Endothelial cell of umbilical vein (primary cell): Measurements from ENCODE around the gene TBC1D17. TPM values are rescaled to one million over a fixed set of nuclear protein-coding genes. Genes with fewer than 3 reads are reported as not detected.

Experiments
- microRNA-seq: library from miRNA; unstranded; fragments of <30 nt; microRNA quantifications from one replicate; pipeline ENCODE4 v1.2.0, GENCODE V29; 2021; ENCODE audit warnings: borderline number of aligned reads, borderline replicate concordance
- polyA plus RNA-seq, 4 experiments: library from polyadenylated mRNA; depleted of rRNA in 3 of 4; stranded (reverse) in 3 of 4; unstranded in 1 of 4; fragments of >200 nt; gene quantifications; 2 replicates each; pipeline versions ENCODE4 v1.2.1 to v1.2.3, GENCODE V29; 2011 to 2012; ENCODE audit warnings: missing spikeins in 1 of 4
- small RNA-seq: library from RNA; depleted of rRNA; stranded (forward); fragments of <200 nt; gene quantifications from one replicate; pipeline ENCODE3, GENCODE V24; 2012; ENCODE audit warnings: low replicate concordance, low read depth; ENCODE audit not compliant: insufficient read depth, insufficient read length
- total RNA-seq: library from RNA; stranded (reverse); gene quantifications from 2 replicates; pipeline ENCODE4 v1.2.3, GENCODE V29; 2021

The TBC1D17 gene
- total and polyA plus RNA-seq, 2 donors (not counting 3 experiments of a cell fraction or from before 2014, with no cell fraction given) = 34.2 to 39.3 TPM

Small RNA genes within 50 kb of the gene (microRNA-seq; reads per million reads assigned to microRNA genes)
- gene MIR4749 (2.3 reads per million), gene MIR4750 (not detected), gene MIR6800 (not detected)

Small RNA genes within 50 kb of the gene (small RNA-seq; reads per million reads assigned to genes)
- not detected for gene MIR4749

Other genes with a start within 250 kb of the TBC1D17 start
- 84.8 and 89.5 TPM in 2 replicates for gene RRAS, start 237.6 kb upstream of the TBC1D17 start, total RNA-seq
- 250 and 329 TPM in 2 replicates for gene RRAS, start 237.6 kb upstream of the TBC1D17 start, polyA plus RNA-seq
- gene SCAF1, start 235.5 kb upstream of the TBC1D17 start, total RNA-seq = 75.8 and 83.8 TPM in 2 replicates
- 9.6 and 13.3 TPM in 2 replicates for gene SCAF1, start 235.5 kb upstream of the TBC1D17 start, polyA plus RNA-seq
- gene IRF3, start 211.8 kb upstream of the TBC1D17 start, total RNA-seq = 73.5 and 79.1 TPM in 2 replicates
- 64.8 and 92.1 TPM in 2 replicates for gene IRF3, start 211.8 kb upstream of the TBC1D17 start, polyA plus RNA-seq
- gene BCL2L12, start 211.8 kb upstream of the TBC1D17 start, total RNA-seq = 52.4 and 58.5 TPM in 2 replicates
- 49.8 and 62.2 TPM in 2 replicates for gene BCL2L12, start 211.8 kb upstream of the TBC1D17 start, polyA plus RNA-seq
- 234 and 242 TPM in 2 replicates for gene PRMT1, start 200.4 kb upstream of the TBC1D17 start, total RNA-seq
- 542 and 599 TPM in 2 replicates for gene PRMT1, start 200.4 kb upstream of the TBC1D17 start, polyA plus RNA-seq
- gene ADM5, start 188.1 kb upstream of the TBC1D17 start, total RNA-seq = 3.3 and 4.4 TPM in 2 replicates
- gene ADM5, start 188.1 kb upstream of the TBC1D17 start, polyA plus RNA-seq = 3.3 and 4.5 TPM in 2 replicates
- 24.7 and 45.7 TPM in 2 replicates for gene CPT1C, start 186.6 kb upstream of the TBC1D17 start, total RNA-seq
- gene CPT1C, start 186.6 kb upstream of the TBC1D17 start, polyA plus RNA-seq = 80.8 and 88.3 TPM in 2 replicates
- gene TSKS, start 114.4 kb upstream of the TBC1D17 start, total RNA-seq = not detected in 2 replicates
- 0.03 TPM in 1 of 2 replicates, not detected in the other for gene TSKS, start 114.4 kb upstream of the TBC1D17 start, polyA plus RNA-seq
- 108 TPM in 2 replicates for gene AP2A1, start 110.7 kb upstream of the TBC1D17 start, total RNA-seq
- gene AP2A1, start 110.7 kb upstream of the TBC1D17 start, polyA plus RNA-seq = 113 and 114 TPM in 2 replicates
- 14.0 and 15.3 TPM in 2 replicates for gene FUZ, start 64.4 kb upstream of the TBC1D17 start, total RNA-seq
- gene FUZ, start 64.4 kb upstream of the TBC1D17 start, polyA plus RNA-seq = 12.3 and 14.5 TPM in 2 replicates
- gene MED25, start 59.4 kb upstream of the TBC1D17 start, total RNA-seq = 55.8 and 62.9 TPM in 2 replicates
- gene MED25, start 59.4 kb upstream of the TBC1D17 start, polyA plus RNA-seq = 28.3 and 31.7 TPM in 2 replicates
- gene PTOV1, start 26.5 kb upstream of the TBC1D17 start, total RNA-seq = 184 and 187 TPM in 2 replicates
- 116 and 125 TPM in 2 replicates for gene PTOV1, start 26.5 kb upstream of the TBC1D17 start, polyA plus RNA-seq
- gene PNKP, start 10.1 kb upstream of the TBC1D17 start, total RNA-seq = 112 and 114 TPM in 2 replicates
- gene PNKP, start 10.1 kb upstream of the TBC1D17 start, polyA plus RNA-seq = 39.4 and 48.4 TPM in 2 replicates
- 61.9 and 64.2 TPM in 2 replicates for gene AKT1S1, start 347 bp upstream of the TBC1D17 start, total RNA-seq
- 68.3 and 76.8 TPM in 2 replicates for gene AKT1S1, start 347 bp upstream of the TBC1D17 start, polyA plus RNA-seq
- 5.6 and 9.1 TPM in 2 replicates for gene IL4I1, start 19.2 kb downstream of the TBC1D17 start, total RNA-seq
- gene IL4I1, start 19.2 kb downstream of the TBC1D17 start, polyA plus RNA-seq = 5.0 and 7.4 TPM in 2 replicates
- gene ATF5, start 51.5 kb downstream of the TBC1D17 start, total RNA-seq = 38.0 and 46.0 TPM in 2 replicates
- 23.2 and 30.4 TPM in 2 replicates for gene ATF5, start 51.5 kb downstream of the TBC1D17 start, polyA plus RNA-seq
- gene NUP62, start 51.8 kb downstream of the TBC1D17 start, total RNA-seq = 83.2 and 93.7 TPM in 2 replicates
- gene NUP62, start 51.8 kb downstream of the TBC1D17 start, polyA plus RNA-seq = 28.8 and 32.0 TPM in 2 replicates
- gene SIGLEC11, start 83.5 kb downstream of the TBC1D17 start, total RNA-seq = not detected in 2 replicates
- not detected in 2 replicates for gene SIGLEC11, start 83.5 kb downstream of the TBC1D17 start, polyA plus RNA-seq
- gene VRK3, start 147.7 kb downstream of the TBC1D17 start, total RNA-seq = 36.0 and 37.4 TPM in 2 replicates
- gene VRK3, start 147.7 kb downstream of the TBC1D17 start, polyA plus RNA-seq = 14.6 and 20.4 TPM in 2 replicates
- 8.1 and 8.7 TPM in 2 replicates for gene ZNF473, start 148.3 kb downstream of the TBC1D17 start, total RNA-seq
- gene ZNF473, start 148.3 kb downstream of the TBC1D17 start, polyA plus RNA-seq = 3.0 and 3.8 TPM in 2 replicates